Mucosa of gallbladder (tissue), 1 donor: ENCODE results near the gene PLXDC1. TPM values are rescaled to one million over a fixed set of nuclear protein-coding genes. Genes with fewer than 3 reads are reported as not detected.
A peak's percentile ranks its signal among the peaks of the same experiment; 100 is the strongest.
"Not testable (repeated sequence)": the region's sequence is repeated elsewhere in the genome, so short reads cannot be mapped to it uniquely, and the experiment has no call there.

ENCODE experiments used
- DNase-seq: peaks from one replicate; pipeline ENCODE4 v3.0.0-alpha.2; 2020; ENCODE audit warnings: low spot score
- total RNA-seq: library from RNA; stranded (reverse); gene quantifications from one replicate; pipeline ENCODE4 v1.2.1, GENCODE V29; 2021
- donor health status: DM: no; HTN: no; CAD: no.

The PLXDC1 gene
- total RNA-seq, 1 donor from 2014 or later: 21.2 TPM

- no peak for DNase-seq
These were observed 26.1 kb downstream of the PLXDC1 start for GRCh38 chr17:39125143-39125875.

DNA sequence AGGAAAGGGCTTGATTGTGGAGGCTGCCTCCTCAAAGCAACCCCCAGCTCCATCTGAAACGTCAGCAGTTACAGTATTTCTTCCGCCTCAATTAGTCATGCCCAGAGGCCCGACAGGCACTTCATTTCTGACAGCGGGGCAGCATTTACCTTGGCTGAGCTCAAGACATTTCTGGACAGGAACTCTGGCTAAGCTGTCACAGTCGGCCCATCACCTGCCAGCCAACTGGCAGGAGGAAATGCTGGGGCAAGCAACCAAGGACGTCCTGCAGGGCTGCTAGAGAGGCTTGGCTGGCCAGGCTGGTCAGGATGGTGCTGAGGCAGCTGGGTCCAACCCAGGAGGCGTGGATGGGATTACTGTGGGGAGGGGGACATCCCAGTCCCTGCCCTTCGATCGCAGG is 27.8 kb downstream of the PLXDC1 start:
- DNase-seq: no peak

DNA sequence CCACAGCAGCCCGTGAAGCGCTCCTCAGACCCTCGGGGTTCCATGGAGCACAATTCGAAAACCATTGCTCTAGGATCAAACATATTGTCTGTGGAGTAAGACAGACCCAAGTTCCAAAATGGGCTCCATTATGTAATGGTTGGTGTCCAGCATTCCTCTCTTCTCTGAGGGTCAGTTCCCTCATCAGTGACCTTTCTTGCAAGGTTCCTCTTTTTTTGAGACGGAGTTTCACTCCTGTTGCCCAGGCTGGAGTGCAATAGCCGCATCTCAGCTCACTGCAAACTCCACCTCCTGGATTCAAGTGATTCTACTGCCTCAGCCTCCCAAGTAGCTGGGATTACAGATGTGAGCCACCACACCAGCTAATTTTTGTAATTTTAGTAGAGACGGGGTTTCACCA is 28.4 kb downstream of the PLXDC1 start:
- no peak for DNase-seq

DNA sequence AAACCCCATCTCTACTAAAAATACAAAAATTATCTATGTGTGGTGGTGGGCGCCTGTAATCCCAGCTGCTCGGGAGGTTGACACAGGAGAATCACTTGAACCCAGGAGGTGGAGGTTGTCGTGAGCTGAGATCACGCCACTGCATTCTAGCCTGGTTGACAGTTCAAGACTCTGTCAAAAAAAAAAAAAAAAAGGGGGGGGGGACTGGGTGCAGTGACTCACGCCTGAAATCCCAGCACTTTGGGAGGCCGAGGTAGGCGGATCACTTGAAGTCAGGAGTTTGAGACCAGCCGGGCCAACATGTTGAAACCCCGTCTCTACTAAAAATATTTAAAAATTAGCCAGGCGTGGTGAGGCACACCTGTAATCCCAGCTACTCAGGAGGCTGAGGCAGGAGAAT is 29.5 kb downstream of the PLXDC1 start:
- not testable (repeated sequence) for DNase-seq

DNA sequence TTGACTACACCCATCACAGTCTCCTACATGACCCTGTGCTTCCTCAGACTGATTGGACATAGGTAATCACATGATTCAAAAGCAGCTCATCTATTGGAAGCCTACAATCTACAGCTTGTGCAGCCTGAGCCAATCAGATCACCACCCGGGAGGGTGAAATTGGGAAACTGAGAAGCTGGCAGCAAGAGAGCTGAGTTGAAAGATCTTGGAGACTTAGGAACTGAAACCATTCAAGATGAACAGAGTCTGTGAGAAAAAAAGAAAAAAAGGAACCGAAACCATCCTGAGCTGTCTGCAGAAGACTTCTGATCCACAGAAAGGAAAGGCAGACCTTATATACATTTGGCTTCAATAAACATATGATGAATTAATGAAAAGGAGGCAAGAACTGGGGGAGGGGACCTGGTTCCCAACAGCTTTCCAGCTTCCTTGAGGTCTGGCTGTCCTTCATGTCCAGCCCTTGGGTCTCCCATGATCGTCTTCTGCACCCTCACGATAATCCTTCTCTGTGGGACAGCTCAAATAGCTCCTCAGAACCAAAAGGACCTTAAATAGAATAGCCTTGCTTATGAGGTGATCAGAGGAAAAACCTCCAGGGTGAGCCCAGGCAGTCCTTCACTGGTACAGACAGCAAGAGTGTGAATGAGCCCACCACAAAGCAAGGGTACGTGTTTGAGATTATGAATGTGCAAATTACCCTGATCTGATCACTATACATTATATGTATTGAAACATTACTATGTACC is 32.6 kb downstream of the PLXDC1 start:
- no peak for DNase-seq

GRCh38 chr17:39116224-39116623 is 35.2 kb downstream of the PLXDC1 start:
- no peak for DNase-seq

GRCh38 chr17:39115135-39115534 is 36.3 kb downstream of the PLXDC1 start:
- no peak for DNase-seq

DNA sequence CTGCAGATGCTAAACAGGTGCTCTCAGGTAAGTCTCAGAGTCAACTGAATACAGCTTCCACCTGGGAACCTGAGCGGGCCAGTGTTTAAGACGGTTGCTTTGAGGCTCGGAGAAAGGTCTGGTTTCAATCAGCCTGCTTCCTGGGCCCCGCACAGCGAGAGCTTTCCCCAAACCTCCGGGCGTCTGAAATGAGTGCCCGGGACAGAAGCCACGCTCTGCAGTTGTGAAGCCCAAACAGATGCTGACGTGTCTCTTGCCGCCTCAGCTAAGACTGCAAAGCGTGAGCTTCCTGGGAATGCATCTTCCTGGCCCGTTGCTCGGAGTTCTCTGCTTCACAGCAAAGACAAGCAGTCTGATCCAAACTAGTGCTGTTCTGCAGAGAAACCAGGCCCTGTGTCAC is 36.7 kb downstream of the PLXDC1 start:
- peak; percentile 34 for DNase-seq

GRCh38 chr17:39113871-39114270 is 37.6 kb downstream of the PLXDC1 start:
- no peak for DNase-seq

DNA sequence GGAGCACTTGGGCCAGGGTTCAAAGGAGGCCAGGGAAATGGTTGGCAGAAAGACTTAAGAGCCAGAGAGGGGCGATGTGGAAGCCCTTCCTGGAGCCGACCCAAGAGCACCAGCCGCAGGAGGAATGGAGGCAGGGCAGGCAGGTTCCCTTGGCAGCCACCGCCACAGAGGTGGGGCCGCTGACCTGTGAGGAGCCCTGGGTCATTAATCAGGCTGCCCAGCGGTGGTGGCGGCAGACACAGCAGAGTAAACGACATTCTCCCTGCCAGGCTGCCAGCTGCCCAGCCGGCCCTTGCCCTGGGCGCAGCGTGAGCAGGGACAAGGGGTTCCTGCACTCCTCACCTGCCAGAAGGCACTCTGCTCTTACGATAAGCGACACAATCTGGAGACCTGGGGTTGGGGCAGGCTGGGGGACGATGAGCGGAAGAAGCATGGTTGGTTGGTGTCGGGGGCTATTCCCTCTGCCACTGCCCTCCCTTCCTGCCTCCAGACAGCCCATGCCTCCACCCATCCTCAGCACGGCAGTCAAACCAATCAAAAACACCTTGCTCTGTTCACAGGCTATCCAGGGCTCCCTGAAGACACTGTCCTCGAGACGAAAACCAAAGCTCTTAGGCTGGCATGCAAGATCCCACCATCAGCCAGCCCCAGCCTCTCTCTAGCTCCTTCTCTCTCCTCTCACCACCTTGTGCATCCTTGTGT is 40.9 kb downstream of the PLXDC1 start:
- peak; percentile 37 for DNase-seq

DNA sequence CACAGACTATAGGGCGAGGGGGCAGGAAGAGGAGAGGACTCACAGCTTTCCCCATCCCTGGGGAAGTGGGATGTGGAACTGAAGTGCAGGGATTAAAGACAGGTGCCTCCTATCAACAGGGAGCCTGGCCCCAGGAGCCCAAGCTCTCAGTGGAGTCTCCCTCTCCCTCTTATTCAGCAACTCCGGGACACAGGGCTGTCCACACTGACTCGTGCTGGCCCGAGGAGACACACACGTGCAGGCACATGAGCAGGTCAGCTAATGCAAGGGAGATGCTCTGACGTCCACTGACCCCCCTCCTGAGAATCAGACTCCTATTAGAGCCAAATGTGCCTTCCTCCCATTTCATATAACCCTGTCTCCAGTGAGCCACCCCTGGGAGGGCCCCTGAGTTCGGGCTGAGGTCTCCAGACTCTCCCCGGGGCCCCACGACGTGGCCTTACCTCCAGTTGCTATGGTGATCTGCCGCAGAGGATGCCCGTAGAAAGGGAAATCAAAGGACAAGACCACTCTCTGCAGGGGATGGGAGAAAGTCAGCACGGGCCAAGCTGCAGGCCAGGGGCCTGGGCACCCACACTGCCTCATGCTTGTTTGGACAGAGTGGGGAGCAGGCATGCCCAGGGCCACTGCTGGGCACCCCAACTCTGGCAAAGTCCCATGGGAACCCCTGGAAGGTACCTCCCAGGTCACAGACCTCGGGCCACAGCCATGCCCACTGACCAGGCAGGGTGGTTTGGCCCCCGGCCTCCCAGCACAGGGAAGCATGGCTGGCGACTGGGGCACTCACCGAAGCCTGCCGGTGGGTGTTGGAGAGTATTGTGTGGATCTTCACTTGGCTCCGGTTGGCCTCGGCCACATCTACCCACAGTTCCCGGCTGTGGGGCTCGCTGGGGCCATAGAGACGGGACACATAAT is 42.7 kb downstream of the PLXDC1 start:
- DNase-seq: no peak

DNA sequence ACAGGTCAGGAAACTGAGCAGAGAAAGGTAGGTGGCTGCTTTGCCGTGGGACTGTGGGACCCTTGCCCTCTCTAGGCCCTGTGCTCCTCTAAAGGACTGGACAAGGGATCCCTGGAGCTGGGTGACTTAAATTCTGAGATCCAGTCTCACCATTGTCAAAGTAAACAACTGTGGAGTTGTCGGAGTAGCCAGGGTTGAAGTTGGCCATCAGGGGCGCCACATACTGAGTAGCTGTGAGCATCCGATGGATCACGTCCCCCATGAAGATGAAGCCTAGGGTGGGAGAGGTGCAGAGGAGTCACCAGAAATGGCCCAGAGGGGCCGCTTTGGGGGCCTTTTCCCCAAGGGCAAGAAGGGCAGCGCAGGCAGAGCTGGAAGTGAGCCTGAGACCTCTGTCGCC is 43.5 kb downstream of the PLXDC1 start:
- no peak for DNase-seq

DNA sequence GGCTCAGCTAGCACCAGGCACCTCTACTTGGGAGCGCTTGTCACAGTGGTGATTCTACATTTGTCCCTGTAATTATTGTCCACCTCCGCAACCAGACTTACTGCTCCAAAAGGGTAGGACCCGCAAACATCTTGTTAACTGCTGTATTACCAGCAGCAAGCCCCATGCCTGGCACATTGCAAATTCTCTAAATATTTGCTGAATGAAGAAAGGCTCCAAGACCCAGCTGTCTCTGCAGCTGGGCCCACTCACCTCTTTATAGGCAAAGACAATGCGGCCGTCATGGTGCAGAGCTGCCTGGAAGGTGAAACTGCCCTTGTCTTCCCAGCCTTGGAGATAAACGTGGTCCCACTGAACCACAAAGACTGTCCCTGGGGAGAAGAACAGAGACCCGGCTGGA is 44.3 kb downstream of the PLXDC1 start:
- DNase-seq: no peak

GRCh38 chr17:39105705-39106104 is 45.7 kb downstream of the PLXDC1 start:
- DNase-seq: no peak

DNA sequence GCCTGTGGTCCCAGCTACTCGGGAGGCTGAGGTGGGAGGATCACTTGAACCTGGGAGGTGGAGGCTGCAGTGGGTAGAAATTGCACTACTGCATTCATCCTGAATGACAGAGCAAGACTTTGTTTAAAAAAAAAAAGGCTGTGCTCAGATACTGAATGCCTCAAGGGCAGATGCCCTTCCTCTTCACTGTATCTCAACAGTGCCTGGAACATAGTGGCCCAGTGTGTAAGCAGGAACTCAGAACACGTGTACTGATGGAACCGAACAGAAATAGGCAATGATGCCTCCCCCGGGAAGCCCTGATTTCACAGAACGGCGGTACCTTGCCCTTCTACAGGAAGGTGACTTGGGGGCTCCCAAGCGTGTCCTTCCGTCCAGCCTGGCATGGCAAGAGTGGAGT is 46.8 kb downstream of the PLXDC1 start:
- DNase-seq: no peak

DNA sequence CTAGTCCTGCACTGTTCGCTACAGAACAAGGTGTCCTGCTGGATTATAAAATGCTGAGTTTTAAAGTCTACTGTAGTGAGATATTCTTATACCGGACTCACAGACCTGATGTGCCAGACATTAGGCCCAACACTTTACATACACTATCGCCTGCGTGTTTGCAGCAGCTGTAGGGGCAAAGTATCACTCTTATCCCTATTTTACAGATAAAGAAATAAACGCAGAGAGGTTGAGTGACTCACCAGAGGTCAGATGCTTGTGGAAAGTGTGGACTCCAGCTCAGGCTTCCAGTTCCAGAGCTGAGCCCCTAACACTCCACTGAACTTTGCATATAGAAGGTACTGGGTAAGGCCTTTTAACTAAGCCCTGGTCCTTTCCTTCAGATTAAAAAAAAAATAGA is 47.4 kb downstream of the PLXDC1 start:
- no peak for DNase-seq

DNA sequence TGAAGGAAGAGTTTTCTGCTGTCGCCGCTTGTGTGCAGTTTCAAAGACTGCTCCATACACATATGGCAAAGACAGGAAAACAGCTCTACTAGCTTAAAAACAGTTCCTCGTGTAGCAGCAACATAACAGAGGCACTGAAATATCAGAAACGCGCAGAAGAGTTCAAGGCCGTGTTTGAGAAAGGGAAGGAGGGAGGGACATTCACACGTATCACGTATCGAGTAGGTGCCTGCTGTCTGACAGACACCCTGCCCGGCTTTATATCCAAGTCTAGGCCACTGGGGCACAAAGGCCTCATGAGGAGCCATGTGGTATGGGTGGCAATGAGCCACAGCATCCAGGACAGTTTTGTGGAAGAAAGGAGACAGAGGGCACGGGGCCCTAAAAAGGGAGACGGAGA is 50.3 kb downstream of the PLXDC1 start:
- no peak for DNase-seq

- DNase-seq: no peak
These were observed 50.9 kb downstream of the PLXDC1 start for GRCh38 chr17:39100530-39100929.

GRCh38 chr17:39099663-39100286 is 51.7 kb downstream of the PLXDC1 start:
- DNase-seq: peak; percentile 76

- no peak for DNase-seq
These were observed 52.8 kb downstream of the PLXDC1 start for GRCh38 chr17:39098588-39098987.

DNA sequence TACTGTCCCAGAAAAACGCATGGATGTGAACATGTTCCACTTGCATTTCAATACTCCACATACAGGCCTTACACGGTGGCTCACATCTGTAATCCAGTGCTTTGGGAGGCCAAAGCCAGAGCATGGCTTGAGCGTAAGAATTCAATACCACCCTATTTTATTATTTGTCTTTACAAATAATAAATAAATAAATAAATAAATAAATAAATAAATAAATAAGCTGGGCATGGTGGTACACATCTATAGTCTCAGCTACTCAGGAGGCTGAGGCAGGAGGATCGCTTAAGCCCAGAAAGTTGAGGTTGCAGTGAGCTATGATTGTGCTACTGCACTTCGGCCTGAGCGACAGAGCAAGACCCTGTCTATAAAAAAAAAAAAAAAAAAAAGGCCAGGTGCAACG is 53.9 kb downstream of the PLXDC1 start:
- DNase-seq: no peak
